ENCODE results near the gene ANKRD28.
"Not testable (repeated sequence)": the region's sequence is repeated elsewhere in the genome, so short reads cannot be mapped to it uniquely, and the experiment has no call there.

Gene ANKRD28

DNA sequence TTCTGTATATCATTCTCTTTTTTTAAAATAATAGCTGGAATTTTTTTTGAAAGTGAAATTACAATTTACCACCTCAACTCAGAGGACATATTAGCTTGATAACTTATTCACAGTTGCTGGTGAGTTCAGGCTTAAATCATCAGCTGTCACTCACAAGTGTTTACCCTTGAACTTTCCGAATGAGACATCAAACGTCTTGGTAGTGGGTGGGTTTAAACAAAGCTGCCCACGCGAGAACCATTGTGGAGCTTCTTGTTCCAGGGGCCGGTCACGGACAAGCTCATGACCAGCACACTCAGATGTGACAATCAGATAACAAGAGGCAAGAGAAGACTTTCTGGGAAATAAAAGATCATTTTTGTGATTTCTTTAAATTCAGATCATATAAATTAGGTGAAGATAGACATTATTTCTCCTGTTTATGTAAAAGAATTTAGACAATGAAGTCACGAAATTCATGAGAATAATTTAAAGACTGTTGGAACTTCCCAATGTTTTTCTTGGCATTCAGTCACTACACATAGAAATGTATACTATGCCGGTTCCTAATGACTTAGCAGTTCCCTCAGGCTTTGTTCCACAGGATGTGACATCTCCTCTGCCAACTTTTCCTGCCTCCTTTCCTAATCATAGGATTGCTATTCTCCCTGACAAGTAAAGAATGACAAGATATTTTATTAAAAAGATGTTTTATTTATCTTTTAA, 167.0 kb downstream of the ANKRD28 start:
- TF ChIP-seq, protein P1, sequence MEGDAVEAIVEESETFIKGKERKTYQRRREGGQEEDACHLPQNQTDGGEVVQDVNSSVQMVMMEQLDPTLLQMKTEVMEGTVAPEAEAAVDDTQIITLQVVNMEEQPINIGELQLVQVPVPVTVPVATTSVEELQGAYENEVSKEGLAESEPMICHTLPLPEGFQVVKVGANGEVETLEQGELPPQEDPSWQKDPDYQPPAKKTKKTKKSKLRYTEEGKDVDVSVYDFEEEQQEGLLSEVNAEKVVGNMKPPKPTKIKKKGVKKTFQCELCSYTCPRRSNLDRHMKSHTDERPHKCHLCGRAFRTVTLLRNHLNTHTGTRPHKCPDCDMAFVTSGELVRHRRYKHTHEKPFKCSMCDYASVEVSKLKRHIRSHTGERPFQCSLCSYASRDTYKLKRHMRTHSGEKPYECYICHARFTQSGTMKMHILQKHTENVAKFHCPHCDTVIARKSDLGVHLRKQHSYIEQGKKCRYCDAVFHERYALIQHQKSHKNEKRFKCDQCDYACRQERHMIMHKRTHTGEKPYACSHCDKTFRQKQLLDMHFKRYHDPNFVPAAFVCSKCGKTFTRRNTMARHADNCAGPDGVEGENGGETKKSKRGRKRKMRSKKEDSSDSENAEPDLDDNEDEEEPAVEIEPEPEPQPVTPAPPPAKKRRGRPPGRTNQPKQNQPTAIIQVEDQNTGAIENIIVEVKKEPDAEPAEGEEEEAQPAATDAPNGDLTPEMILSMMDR (IDR thresholded peaks at IDR 0.05; ENCODE audit: control insufficient read depth, extremely low read depth, insufficient read depth): no peak
- DNase-seq (ENCODE audit: low read depth): peak; percentile 78
- peak overlapping the region; percentile 37 for H3K4me3 ChIP-seq (ENCODE audit: low read depth, low read length)

DNA sequence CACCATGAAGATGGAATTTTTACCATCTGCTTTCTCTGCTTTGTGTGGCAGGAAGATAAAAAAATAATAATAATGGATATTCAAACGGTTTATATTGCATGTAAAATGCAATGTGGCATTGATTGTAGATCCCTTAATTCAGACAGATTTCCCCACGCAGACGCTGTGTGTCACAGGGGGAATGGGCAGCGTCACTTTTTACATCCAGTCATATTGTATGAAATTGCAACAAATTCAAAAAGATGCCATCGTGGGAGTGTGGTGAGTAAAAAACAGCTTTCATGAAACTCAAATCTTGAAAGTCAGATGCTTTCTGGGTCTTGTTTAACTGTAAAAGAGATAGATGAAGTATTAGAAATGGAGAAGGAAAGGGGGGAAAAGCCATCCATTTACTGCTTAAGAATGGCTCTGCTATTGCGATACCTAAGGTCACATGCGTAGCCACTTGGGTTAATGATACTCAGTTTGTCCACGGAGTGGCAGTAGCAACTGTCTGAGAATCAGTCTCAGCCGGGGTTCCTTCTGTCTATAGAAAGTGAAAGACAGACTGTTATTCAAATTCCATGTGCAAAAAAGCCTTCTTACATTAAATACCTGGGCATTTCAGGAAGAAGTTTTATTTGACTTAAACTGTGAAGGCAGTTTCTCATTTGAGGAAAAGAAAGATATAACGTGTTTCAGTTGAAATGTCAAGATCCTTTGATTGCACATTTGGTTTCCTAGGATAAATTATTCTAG, 167.8 kb downstream of the ANKRD28 start:
- H3K4me3 ChIP-seq (ENCODE audit: low read depth, low read length): peak overlapping the region; percentile 37
- TF ChIP-seq, protein P1 (IDR thresholded peaks at IDR 0.05; ENCODE audit: control insufficient read depth, extremely low read depth, insufficient read depth): peak; percentile 82
- no peak for DNase-seq (ENCODE audit: low read depth)

DNA sequence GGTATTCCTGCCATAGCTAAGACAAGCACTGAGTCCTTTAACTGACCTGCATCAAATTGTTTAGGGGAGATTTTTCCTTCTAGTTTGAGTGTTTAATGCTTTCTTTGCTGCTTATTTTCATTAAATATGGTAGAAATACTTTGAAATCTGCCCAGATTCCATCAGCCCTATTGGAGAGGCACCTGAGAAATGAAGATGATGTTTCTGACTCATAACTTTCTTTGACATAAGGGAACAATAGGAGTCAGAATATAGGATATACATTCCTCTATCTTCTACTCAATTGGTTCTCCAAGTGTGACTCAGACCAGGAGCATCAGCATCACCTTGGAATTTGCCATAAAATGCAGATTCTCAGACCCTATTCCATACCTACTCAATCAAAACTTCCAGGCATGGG, 168.8 kb downstream of the ANKRD28 start:
- TF ChIP-seq, protein P1 (IDR thresholded peaks at IDR 0.05; ENCODE audit: control insufficient read depth, extremely low read depth, insufficient read depth): no peak
- H3K4me3 ChIP-seq (ENCODE audit: low read depth, low read length): no peak overlapping the region
- DNase-seq (ENCODE audit: low read depth): no peak

DNA sequence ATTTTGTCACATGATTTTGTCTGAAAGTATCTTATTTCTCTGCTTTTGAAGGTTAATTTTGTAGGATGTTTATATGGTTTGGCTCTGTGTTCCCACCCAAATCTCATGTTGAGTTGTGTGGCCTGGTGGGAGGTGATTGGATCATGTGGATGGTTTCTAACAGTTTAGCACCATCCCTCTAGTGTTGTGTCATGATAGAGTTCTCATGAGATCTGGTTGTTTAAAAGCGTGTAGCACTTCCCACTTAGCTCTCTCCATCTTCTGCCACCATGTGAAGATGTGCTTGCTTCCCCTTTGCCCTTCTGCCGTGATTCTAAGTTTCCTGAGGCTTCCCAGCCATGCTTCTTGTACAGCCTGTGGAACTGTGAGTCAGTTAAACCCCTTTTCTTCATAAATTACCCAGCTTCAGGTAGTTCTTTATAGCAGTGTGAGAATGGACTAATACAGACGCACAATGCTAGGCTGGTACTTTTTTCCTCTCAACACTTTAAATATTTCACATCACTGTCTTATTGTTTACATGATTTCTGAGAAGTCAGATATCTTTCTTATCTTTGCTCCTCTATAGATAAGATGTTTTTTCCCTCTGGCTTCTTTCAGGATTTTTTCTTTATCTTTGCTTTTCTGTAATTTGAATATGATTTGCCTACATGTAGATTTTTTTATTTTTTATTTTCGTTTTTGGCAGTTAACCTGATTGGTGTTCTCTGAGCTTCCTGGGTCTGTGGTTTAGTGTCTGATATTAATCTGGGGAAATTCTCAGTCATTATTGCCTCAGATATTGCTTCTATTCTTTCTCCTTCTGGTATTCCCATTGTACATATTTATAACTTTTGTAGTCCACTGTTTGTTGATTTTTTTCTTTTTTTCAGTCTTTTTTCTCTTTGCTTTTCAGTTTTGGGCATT, 174.0 kb downstream of the ANKRD28 start:
- H3K4me3 ChIP-seq (ENCODE audit: low read depth, low read length): no peak overlapping the region
- no peak for DNase-seq (ENCODE audit: low read depth)
- TF ChIP-seq, protein P1 (IDR thresholded peaks at IDR 0.05; ENCODE audit: control insufficient read depth, extremely low read depth, insufficient read depth): no peak

DNA sequence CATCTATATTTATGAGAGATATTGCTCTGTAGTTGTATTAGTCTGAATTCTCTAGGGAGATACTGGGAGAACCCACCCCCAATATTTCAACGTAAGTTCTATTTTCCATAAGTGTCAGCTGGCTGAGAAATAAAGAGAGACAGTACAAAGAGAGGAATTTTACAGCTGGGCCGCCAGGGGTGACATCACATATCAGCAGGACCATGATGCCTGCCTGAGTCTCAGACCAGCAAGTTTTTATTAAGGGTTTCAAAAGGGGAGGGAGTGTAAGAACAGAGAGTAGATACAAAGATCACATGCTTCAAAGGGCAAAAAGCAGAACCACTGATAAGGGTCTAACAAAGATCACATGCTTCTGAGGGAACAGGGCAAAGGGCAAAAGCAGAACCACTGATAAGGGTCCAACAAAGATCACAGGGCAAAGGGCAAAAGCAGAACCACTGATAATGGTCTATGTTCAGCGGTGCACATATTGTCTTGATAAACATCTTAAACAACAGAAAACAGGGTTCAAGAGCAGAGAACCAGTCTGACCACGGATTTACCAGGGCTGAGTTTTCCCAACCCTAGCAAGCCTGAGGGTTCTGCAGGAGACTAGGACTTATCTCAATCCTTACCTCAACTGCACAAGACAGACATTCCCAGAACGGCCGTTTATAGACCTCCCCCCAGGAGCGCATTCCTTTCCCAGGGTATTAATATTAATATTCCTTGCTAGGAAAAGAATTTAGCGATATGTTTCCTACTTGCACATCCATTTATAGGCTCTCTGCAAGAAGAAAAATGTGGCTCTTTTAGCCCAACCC, 177.9 kb downstream of the ANKRD28 start:
- not testable (repeated sequence) for DNase-seq (ENCODE audit: low read depth); H3K4me3 ChIP-seq (ENCODE audit: low read depth, low read length)
